Neuronal stem cell (in vitro differentiated cells): ENCODE data around the gene ZIC4.
A peak's percentile ranks its signal among the peaks of the same experiment; 100 is the strongest.

Source experiments
- DNase-seq: peaks from one replicate; pipeline ENCODE4 v3.0.0-alpha.2; 2013; ENCODE audit warnings: low spot score
- H2AFZ ChIP-seq: one replicate; pipeline ENCODE4 v1.6.1; 2013; ENCODE audit warnings: mild to moderate bottlenecking, low read length, inconsistent platforms
- H2AK5ac ChIP-seq: 2 replicates; pipeline ENCODE4 v1.6.1; 2013; ENCODE audit warnings: low read depth, mild to moderate bottlenecking, inconsistent platforms, low read length, moderate library complexity, mixed read lengths
- H2BK120ac ChIP-seq: 2 replicates; pipeline ENCODE4 v1.6.1; 2013; ENCODE audit warnings: low read depth, mild to moderate bottlenecking, inconsistent platforms, low read length, moderate library complexity, mixed read lengths
- H2BK12ac ChIP-seq: one replicate; pipeline ENCODE4 v1.6.1; 2013; ENCODE audit warnings: low read length, inconsistent platforms
- H2BK15ac ChIP-seq: 2 replicates; pipeline ENCODE4 v1.6.1; 2013; ENCODE audit warnings: mild to moderate bottlenecking, low read length, inconsistent platforms, mixed read lengths
- H2BK5ac ChIP-seq: one replicate; pipeline ENCODE4 v1.6.1; 2013; ENCODE audit warnings: inconsistent platforms, mild to moderate bottlenecking, low read length, moderate library complexity
- H3K14ac ChIP-seq: one replicate; pipeline ENCODE4 v1.6.1; 2013; ENCODE audit warnings: low read length, inconsistent platforms
- H3K18ac ChIP-seq: 2 replicates; pipeline ENCODE4 v1.6.1; 2013; ENCODE audit warnings: low read length, inconsistent platforms
- H3K23ac ChIP-seq: 2 replicates; pipeline ENCODE4 v1.6.1; 2013; ENCODE audit warnings: low read depth, mild to moderate bottlenecking, mixed read lengths, low read length, inconsistent platforms; ENCODE audit not compliant: poor library complexity
- H3K27ac ChIP-seq: replicated peaks from 3 replicates; pipeline ENCODE4 v1.5.1; 2013; ENCODE audit warnings: low read length, inconsistent platforms
- H3K27me3 ChIP-seq, 3 experiments: 2 replicates each; pipeline ENCODE4 v1.6.1; 2013; ENCODE audit warnings: low read length in 3 of 3, mild to moderate bottlenecking in 2 of 3, inconsistent platforms in 1 of 3, low read depth in 1 of 3, mixed read lengths in 1 of 3, moderate library complexity in 1 of 3; ENCODE audit not compliant: control insufficient read depth in 3 of 3, insufficient read depth in 3 of 3
- H3K36me3 ChIP-seq, 2 donors: replicated peaks in 1 of 2; 2 replicates each; pipeline ENCODE4 v1.6.1; 2013; ENCODE audit warnings: low read length in 2 of 2; ENCODE audit not compliant: control insufficient read depth in 2 of 2, insufficient read depth in 2 of 2
- H3K4ac ChIP-seq: 2 replicates; pipeline ENCODE4 v1.6.1; 2013; ENCODE audit warnings: inconsistent platforms, mild to moderate bottlenecking, low read length, moderate library complexity
- H3K4me1 ChIP-seq, 2 donors: 1 replicate in 1 of 2; 2 replicates in 1 of 2; pipeline ENCODE4 v1.6.1; 2013; ENCODE audit warnings: low read length in 2 of 2, low read depth in 1 of 2; ENCODE audit not compliant: control insufficient read depth in 2 of 2, insufficient read depth in 1 of 2
- H3K4me2 ChIP-seq: one replicate; pipeline ENCODE4 v1.6.1; 2013; ENCODE audit warnings: mild to moderate bottlenecking, low read length, inconsistent platforms; ENCODE audit not compliant: insufficient read depth, poor library complexity, severe bottlenecking
- H3K4me3 ChIP-seq, 2 donors: 2 replicates each; pipeline ENCODE4 v1.5.1; 2013; ENCODE audit warnings: low read length in 2 of 2, mild to moderate bottlenecking in 2 of 2, inconsistent platforms in 1 of 2, moderate library complexity in 1 of 2
- H3K79me1 ChIP-seq: one replicate; pipeline ENCODE4 v1.6.1; 2013; ENCODE audit warnings: low read depth, mild to moderate bottlenecking, inconsistent platforms, low read length, moderate library complexity
- H3K9ac ChIP-seq: one replicate; pipeline ENCODE4 v1.6.1; 2013; ENCODE audit warnings: mild to moderate bottlenecking, low read depth, low read length, inconsistent platforms; ENCODE audit not compliant: poor library complexity
- H3K9me3 ChIP-seq, 2 donors: replicated peaks in 1 of 2; 2 replicates each; pipeline versions ENCODE3 to v1.6.1; 2013; ENCODE audit warnings: low read length in 2 of 2, mild to moderate bottlenecking in 2 of 2, inconsistent platforms in 1 of 2, low read depth in 1 of 2, mixed read lengths in 1 of 2, moderate library complexity in 1 of 2; ENCODE audit not compliant: control insufficient read depth in 2 of 2, insufficient read depth in 1 of 2
- H4K8ac ChIP-seq: one replicate; pipeline ENCODE4 v1.6.1; 2013; ENCODE audit warnings: low read depth, mild to moderate bottlenecking, inconsistent platforms, low read length, moderate library complexity
- H4K91ac ChIP-seq: one replicate; pipeline ENCODE4 v1.6.1; 2013; ENCODE audit warnings: low read length, low read depth, mild to moderate bottlenecking, inconsistent platforms; ENCODE audit not compliant: poor library complexity
- WGBS, 2 donors: extraction: QIAGEN DNeasy Blood & Tissue Kit; methylation state at CpG; one replicate each; pipeline ENCODE4 v1.1.7; 2013; ENCODE audit warnings: missing lambda C conversion rate in 2 of 2, mixed read lengths in 1 of 2; ENCODE audit not compliant: insufficient read length in 2 of 2, insufficient replicate concordance in 1 of 2; ENCODE audit errors: extremely low coverage in 2 of 2; 5-methylcytosine and 5-hydroxymethylcytosine counted together

The ZIC4 gene

DNA sequence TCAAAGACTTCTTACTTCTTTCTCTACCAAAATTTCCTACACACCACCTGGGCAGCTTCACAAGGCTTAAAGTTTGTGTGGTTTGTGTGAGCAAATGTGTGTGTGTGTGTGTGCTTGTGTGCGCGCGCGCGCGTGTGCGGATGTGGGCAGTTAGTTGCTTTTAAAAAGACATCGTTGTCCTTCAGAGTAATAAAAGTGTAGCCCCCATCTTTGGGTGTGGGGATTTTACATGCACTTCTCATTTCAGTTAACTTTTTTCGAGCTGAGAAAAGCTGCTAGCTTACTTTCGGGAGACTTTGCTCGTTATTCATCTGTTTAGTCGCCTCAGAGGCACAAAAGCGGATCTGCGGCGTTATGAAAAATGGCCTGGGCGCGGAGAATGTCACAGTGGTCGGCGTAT lies 36.0 kb downstream of the ZIC4 start:
- H3K79me1 ChIP-seq, result no peaks in the 10 kb centered on the region
- no peak overlapping the region for H2BK15ac ChIP-seq
- no CpG with 5 or more reads among the region's 19 CpGs for WGBS, 2 donors

DNA sequence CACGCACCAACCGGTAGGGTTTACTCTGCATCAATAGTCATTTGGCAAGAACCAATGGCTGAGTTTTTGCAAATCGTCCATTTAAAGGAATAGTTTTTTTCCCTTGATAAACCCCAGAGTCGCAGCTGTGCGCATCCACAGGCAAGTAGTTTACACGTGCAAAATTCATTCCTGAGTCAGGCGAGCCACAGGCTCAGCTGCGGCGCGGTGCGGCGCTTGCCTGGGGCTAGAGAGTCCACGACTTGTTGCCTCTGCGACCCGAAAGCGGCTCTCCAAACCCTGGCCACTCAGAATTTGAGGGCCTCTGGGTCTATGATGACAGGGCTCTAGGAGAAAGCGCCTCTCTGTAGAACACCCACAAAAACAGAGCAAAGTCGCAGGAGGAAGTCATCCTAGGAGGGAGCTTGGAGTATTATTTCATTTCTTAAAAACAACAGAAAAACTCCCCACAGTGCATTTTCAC lies 36.7 kb downstream of the ZIC4 start:
- Histone ChIP-seq H2AK5ac (no peak overlapping the region), H3K4me1 (peaks cover 1 to 11% of the 10 kb centered on the region in 2 donors)

More for the DNA sequence above, 36.0 kb downstream of the ZIC4 start:
- no peak overlapping the region for H4K8ac ChIP-seq
- no peak overlapping the region for H3K4me3 ChIP-seq
- H3K14ac ChIP-seq, result no peak overlapping the region
- DNase-seq, result no peak
- no peak overlapping the region for H3K27ac ChIP-seq
- no peak overlapping the region for H3K4me2 ChIP-seq
- H2BK12ac ChIP-seq, result no peak overlapping the region
- no peak overlapping the region for H3K23ac ChIP-seq
- H3K36me3 ChIP-seq, result no peaks in the 10 kb centered on the region
- peaks cover 1 to 11% of the 10 kb centered on the region in 2 donors for H3K4me1 ChIP-seq
- no peak overlapping the region for H2AFZ ChIP-seq
- no peak overlapping the region for H3K4ac ChIP-seq
- H3K9me3 ChIP-seq, result peaks cover 0 to 5% of the 10 kb centered on the region in 2 donors
- no peak overlapping the region for H2BK5ac ChIP-seq
- H3K27me3 ChIP-seq, result peaks cover 16 to 98% (median 81%) of the 10 kb centered on the region in 3 experiments
- H3K9ac ChIP-seq, result no peak overlapping the region
- no peak overlapping the region for H3K18ac ChIP-seq
- H2AK5ac ChIP-seq, result no peak overlapping the region
- H2BK120ac ChIP-seq, result no peak overlapping the region
- H4K91ac ChIP-seq, result no peak overlapping the region

DNA sequence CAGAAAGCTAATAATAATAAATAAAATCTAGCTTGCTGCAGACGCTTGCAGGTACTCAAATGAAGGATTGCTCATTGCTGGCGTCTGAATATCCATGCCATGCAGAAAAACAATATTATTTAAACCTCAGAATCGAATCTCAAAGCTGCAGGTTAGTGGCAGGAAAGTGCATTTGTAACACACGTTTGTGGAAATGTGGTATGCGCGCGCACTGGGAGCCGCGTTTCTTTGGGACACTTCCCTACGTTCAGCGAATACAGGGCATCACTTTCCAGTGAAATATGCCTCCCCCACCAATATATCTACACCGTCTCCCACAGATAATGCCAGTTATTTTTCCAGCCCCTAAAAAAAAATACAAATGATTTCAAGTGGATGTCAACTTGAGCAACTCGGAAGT lies 37.1 kb downstream of the ZIC4 start:
- H3K4me3 ChIP-seq, result no peak overlapping the region
- peak overlapping the region; percentile 66 for H2AFZ ChIP-seq
- no peak for DNase-seq
- H3K4ac ChIP-seq, result no peak overlapping the region
- H3K18ac ChIP-seq, result no peak overlapping the region
- H4K8ac ChIP-seq, result no peak overlapping the region
- no peak overlapping the region for H3K23ac ChIP-seq
- no peak overlapping the region for H4K91ac ChIP-seq
- H2BK5ac ChIP-seq, result no peak overlapping the region
- H3K4me1 ChIP-seq, result peaks cover 1 to 11% of the 10 kb centered on the region in 2 donors
- no peaks in the 10 kb centered on the region for H3K36me3 ChIP-seq
- no CpG with 5 or more reads among the region's 13 CpGs for WGBS, 2 donors
- no peak overlapping the region for H2BK15ac ChIP-seq
- H3K27ac ChIP-seq, result no peak overlapping the region
- no peak overlapping the region for H2BK120ac ChIP-seq
- no peaks in the 10 kb centered on the region for H3K79me1 ChIP-seq
- H2AK5ac ChIP-seq, result no peak overlapping the region
- H3K4me2 ChIP-seq, result no peak overlapping the region
- H3K27me3 ChIP-seq, result peaks cover 16 to 98% (median 75%) of the 10 kb centered on the region in 3 experiments
- H3K9me3 ChIP-seq, result peaks cover 0 to 5% of the 10 kb centered on the region in 2 donors
- no peak overlapping the region for H3K14ac ChIP-seq
- no peak overlapping the region for H3K9ac ChIP-seq
- H2BK12ac ChIP-seq, result no peak overlapping the region

More for the DNA sequence above, 36.7 kb downstream of the ZIC4 start:
- H3K36me3 ChIP-seq, result no peaks in the 10 kb centered on the region
- H3K27ac ChIP-seq, result no peak overlapping the region
- H3K27me3 ChIP-seq, result peaks cover 16 to 98% (median 77%) of the 10 kb centered on the region in 3 experiments
- H3K9ac ChIP-seq, result no peak overlapping the region
- peak overlapping the region; percentile 35 for H2BK15ac ChIP-seq
- H3K79me1 ChIP-seq, result no peaks in the 10 kb centered on the region
- H4K91ac ChIP-seq, result no peak overlapping the region
- no peak overlapping the region for H3K4me2 ChIP-seq
- no peak overlapping the region for H3K23ac ChIP-seq
- peaks cover 0 to 5% of the 10 kb centered on the region in 2 donors for H3K9me3 ChIP-seq
- H2BK5ac ChIP-seq, result no peak overlapping the region
- H3K4me3 ChIP-seq, result peak overlapping the region in 1 of 2 donors; percentile 9
- H3K4ac ChIP-seq, result no peak overlapping the region
- peak overlapping the region; percentile 66 for H2AFZ ChIP-seq
- H2BK120ac ChIP-seq, result no peak overlapping the region
- DNase-seq, result no peak
- WGBS, 2 donors, result no CpG with 5 or more reads among the region's 18 CpGs
- H3K14ac ChIP-seq, result no peak overlapping the region
- no peak overlapping the region for H4K8ac ChIP-seq
- no peak overlapping the region for H2BK12ac ChIP-seq
- peak overlapping the region; percentile 32 for H3K18ac ChIP-seq

DNA sequence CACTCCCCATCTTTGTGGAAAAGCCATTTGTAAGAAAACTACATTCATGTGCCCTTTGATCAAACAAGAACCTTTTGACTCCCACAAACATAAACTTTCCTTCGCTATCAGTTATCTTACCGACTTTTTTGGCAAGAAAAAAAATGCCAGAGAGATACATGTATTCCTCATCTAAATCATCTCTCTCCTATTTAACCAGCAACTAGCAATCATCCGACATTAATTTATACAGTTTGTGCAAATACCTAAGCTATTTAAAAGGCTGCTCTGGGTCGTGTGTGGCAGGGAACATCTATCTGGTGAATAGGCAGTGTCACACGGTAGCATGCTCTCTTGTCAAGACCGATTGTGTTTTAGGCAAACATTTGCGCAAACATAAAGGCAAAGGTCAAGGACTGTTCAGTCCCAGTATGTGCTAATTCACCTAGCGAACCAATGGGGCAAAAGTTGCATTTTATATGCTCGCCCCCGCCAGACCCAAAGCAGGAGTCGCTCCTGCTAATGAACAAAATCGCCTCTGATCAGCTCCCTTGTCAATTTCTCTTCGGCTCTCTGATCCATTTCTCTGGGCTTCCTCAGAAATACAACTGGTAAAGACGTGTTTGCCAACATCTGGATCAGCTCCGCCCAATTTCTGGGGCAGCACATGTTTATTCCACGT lies 37.7 kb downstream of the ZIC4 start:
- Histone ChIP-seq H2BK5ac (no peak overlapping the region), H4K8ac (no peak overlapping the region), H3K9me3 (peaks cover 0 to 5% of the 10 kb centered on the region in 2 donors), H3K79me1 (no peaks in the 10 kb centered on the region), H2BK12ac (no peak overlapping the region), H3K27me3 (peaks cover 16 to 98% (median 70%) of the 10 kb centered on the region in 3 experiments), H2BK15ac (no peak overlapping the region), H3K36me3 (no peaks in the 10 kb centered on the region), H3K4me3 (no peak overlapping the region), H3K18ac (no peak overlapping the region), H2BK120ac (no peak overlapping the region), H3K27ac (no peak overlapping the region), H3K4me2 (no peak overlapping the region), H3K9ac (no peak overlapping the region), H4K91ac (no peak overlapping the region), H3K14ac (no peak overlapping the region), H2AK5ac (no peak overlapping the region), H3K23ac (no peak overlapping the region), H3K4me1 (peaks cover 1 to 11% of the 10 kb centered on the region in 2 donors), H2AFZ (no peak overlapping the region), H3K4ac (no peak overlapping the region)
- WGBS, 2 donors, result no CpG with 5 or more reads among the region's 16 CpGs
- DNase-seq, result no peak
